Nephron progenitor cell (in vitro differentiated cells): Measurements from ENCODE around the gene MYO1H.

Experiments used
- DNase-seq: peaks from one replicate; pipeline ENCODE4 v3.0.0; 2021
- H3K27ac Mint-ChIP-seq: 2 replicates; pipeline ENCODE4 v1.8.0; 2021; ENCODE audit warnings: mild to moderate bottlenecking, moderate library complexity, mixed read lengths
- H3K27me3 Mint-ChIP-seq: 2 replicates; pipeline ENCODE4 v1.8.0; 2021; ENCODE audit warnings: mild to moderate bottlenecking, low read depth, mixed read lengths; ENCODE audit not compliant: poor library complexity
- H3K36me3 Mint-ChIP-seq: 2 replicates; pipeline ENCODE4 v1.8.0; 2021; ENCODE audit warnings: low read depth, mixed read lengths
- H3K4me1 Mint-ChIP-seq: 2 replicates; pipeline ENCODE4 v1.8.0; 2021; ENCODE audit warnings: mixed read lengths
- H3K4me3 Mint-ChIP-seq: 2 replicates; pipeline ENCODE4 v1.8.0; 2021; ENCODE audit warnings: mild to moderate bottlenecking, moderate library complexity, mixed read lengths
- H3K9me3 Mint-ChIP-seq: 2 replicates; pipeline ENCODE4 v1.8.0; 2021; ENCODE audit warnings: mild to moderate bottlenecking, moderate library complexity, mixed read lengths
- CTCF ChIP-seq: fragments of 200-600 bp; sonication (generic); IDR thresholded peaks from 2 replicates; pipeline ENCODE4 v1.5.0; 2021; ENCODE audit warnings: antibody characterized with exemption

MYO1H gene

GRCh38 chr12:109352184-109352583 is 4.5 kb downstream of the MYO1H start:
- no peak overlapping the region for H3K4me3 Mint-ChIP-seq
- no peaks in the 10 kb centered on the region for H3K9me3 Mint-ChIP-seq
- peaks cover 33% of the 10 kb centered on the region for H3K27me3 Mint-ChIP-seq

GRCh38 chr12:109356577-109356976 is 8.9 kb downstream of the MYO1H start:
- no peak for TF ChIP-seq CTCF
- H3K4me3 Mint-ChIP-seq = no peak overlapping the region
- H3K36me3 Mint-ChIP-seq = no peaks in the 10 kb centered on the region
- peaks cover 5% of the 10 kb centered on the region for H3K4me1 Mint-ChIP-seq
- DNase-seq = no peak
- H3K27me3 Mint-ChIP-seq = peaks cover 31% of the 10 kb centered on the region
- H3K27ac Mint-ChIP-seq = no peak overlapping the region
- H3K9me3 Mint-ChIP-seq = no peaks in the 10 kb centered on the region

More at GRCh38 chr12:109352184-109352583, 4.5 kb downstream of the MYO1H start:
- TF ChIP-seq CTCF = no peak
- H3K27ac Mint-ChIP-seq = no peak overlapping the region
- H3K36me3 Mint-ChIP-seq = no peaks in the 10 kb centered on the region
- no peak for DNase-seq
- peaks cover 5% of the 10 kb centered on the region for H3K4me1 Mint-ChIP-seq

DNA sequence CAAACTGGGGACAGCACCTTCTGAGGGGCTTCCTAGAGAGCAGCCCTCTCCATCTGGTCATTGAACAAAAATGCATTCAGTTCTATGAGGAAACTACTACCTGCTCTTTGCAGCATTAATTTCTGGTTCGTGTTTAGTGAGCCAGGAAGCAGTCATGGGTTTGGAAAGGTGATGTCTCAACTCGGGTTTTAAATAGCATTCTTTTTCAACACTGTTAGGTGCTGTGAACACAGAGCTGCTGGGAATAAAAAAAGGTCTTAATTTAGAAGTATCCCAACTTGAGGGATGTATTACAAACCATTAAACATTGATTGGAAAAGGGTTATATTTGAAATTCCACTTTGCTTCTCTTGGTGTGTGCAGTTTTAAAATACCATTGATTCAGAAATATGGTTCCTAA is 9.3 kb downstream of the MYO1H start:
- H3K27ac Mint-ChIP-seq = no peak overlapping the region
- H3K4me3 Mint-ChIP-seq = no peak overlapping the region
- H3K9me3 Mint-ChIP-seq = no peaks in the 10 kb centered on the region
- H3K27me3 Mint-ChIP-seq = peaks cover 31% of the 10 kb centered on the region
- no peak for DNase-seq
- no peak for TF ChIP-seq CTCF
- H3K4me1 Mint-ChIP-seq = peaks cover 5% of the 10 kb centered on the region
- H3K36me3 Mint-ChIP-seq = no peaks in the 10 kb centered on the region

DNA sequence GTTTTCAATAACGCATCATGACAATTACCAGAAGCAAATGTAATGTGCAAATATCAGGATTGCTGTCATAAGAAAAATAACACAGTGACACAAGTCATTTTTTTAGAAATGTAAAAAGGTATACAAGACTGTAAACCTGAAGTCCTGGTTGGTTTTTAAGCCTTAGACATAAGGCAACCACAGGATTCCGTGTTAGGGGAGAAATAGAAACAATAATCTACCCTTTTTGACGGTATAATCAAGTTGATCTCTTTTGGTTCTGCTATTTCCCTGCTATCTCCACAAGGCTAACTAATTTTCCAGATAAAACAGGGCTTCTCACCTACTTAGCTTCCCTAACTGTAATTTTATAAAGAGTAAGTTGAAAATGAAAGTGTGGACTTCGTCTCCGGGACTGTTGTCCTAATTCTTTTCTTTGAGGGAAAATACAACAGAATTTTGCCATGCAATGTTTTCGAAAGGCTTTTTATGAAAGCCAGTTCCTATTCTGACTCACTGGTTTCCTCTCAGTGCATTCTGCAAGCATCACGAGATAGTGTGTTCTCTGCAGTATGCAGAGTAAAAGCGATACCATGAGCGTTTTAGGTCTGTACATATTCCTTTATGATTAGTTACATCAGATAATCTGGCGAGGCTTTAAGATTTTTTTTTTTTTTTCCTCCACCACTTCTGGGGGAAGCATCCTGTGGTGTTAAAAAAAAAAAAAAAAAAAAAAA is 10.6 kb downstream of the MYO1H start:
- Mint-ChIP-seq H3K9me3 (no peaks in the 10 kb centered on the region), H3K27ac (no peak overlapping the region), H3K36me3 (no peaks in the 10 kb centered on the region), H3K27me3 (peaks cover 40% of the 10 kb centered on the region), H3K4me3 (no peak overlapping the region), H3K4me1 (peaks cover 5% of the 10 kb centered on the region)
- no peak for DNase-seq
- no peak for TF ChIP-seq CTCF

- H3K4me3 Mint-ChIP-seq = no peak overlapping the region
- H3K4me1 Mint-ChIP-seq = peaks cover 5% of the 10 kb centered on the region
- TF ChIP-seq CTCF = no peak
- H3K9me3 Mint-ChIP-seq = no peaks in the 10 kb centered on the region
- H3K36me3 Mint-ChIP-seq = no peaks in the 10 kb centered on the region
- no peak for DNase-seq
- no peak overlapping the region for H3K27ac Mint-ChIP-seq
- H3K27me3 Mint-ChIP-seq = peaks cover 40% of the 10 kb centered on the region
These were observed 11.5 kb downstream of the MYO1H start for GRCh38 chr12:109359131-109359690.

DNA sequence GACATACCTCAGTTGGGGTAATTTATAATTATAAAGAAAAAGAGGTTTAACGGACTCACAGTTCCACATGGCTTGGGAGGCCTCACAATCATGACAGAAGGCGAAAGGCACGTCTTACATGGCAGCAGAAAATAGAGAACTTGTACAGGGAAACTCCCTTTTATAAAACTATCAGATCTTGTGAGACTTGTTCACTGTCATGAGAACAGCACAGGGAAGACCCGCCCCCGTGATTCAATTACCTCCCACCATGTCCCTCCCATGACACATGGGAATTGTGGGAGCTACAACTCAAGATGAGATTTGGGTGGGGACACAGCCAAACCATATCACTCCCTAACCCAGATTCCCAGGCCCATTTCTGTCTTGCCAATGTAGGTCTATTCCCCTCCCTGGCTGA is 22.1 kb downstream of the MYO1H start:
- H3K27me3 Mint-ChIP-seq = peaks cover 49% of the 10 kb centered on the region
- DNase-seq = no peak
- H3K4me1 Mint-ChIP-seq = no peaks in the 10 kb centered on the region
- no peak overlapping the region for H3K27ac Mint-ChIP-seq
- no peak for TF ChIP-seq CTCF
- H3K4me3 Mint-ChIP-seq = no peak overlapping the region
- H3K9me3 Mint-ChIP-seq = no peaks in the 10 kb centered on the region
- H3K36me3 Mint-ChIP-seq = no peaks in the 10 kb centered on the region
